ENCODE measurements around the gene ABCF3. TPM values are rescaled to one million over a fixed set of nuclear protein-coding genes. Genes with fewer than 3 reads are reported as not detected.
"Not testable (repeated sequence)": the region's sequence is repeated elsewhere in the genome, so short reads cannot be mapped to it uniquely, and the experiment has no call there.

ABCF3 gene
- polyA plus RNA-seq, 3 donors from 2014 or later: 19.1 to 47.1 (median 28.9) TPM

GRCh38 chr3:184157206-184157605 is 28.8 kb upstream of the ABCF3 start:
- no peak for DNase-seq
- Mint-ChIP-seq H3K4me3 (peak overlapping the region; percentile 94 to 96 (median 95)), H3K27me3 (ENCODE audit: low read depth in 3 of 3) (peaks cover 6 to 11% (median 8%) of the 10 kb centered on the region in 3 donors), H3K4me1 (peaks cover 41 to 48% of the 10 kb centered on the region in 2 donors), H3K27ac (peak overlapping the region in 5 of 6 donors; percentile 10 to 90 (median 83)), H3K36me3 (peaks cover 0 to 4% (median 0%) of the 10 kb centered on the region in 3 donors), H3K9me3 (no peaks in the 10 kb centered on the region)

DNA sequence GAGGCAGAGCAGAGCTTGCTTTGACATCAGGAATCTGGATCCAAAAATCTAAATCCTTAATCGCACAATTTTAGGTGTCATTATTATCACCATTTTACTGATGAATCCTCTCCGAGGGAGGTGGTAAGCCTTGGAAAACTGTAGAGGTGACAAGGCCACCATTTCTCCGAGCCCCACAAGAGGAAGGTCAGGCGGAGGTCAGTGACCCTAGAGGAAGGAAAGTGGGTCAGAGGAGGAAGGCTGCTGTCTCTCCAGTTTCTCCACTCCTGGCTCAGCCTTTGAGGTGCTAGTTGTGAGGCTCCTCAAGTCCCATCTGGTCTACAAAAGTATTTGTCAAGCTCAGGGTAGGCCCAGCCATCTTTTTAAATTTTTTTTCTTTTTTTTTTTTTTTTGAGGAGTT is 27.6 kb upstream of the ABCF3 start:
- Mint-ChIP-seq H3K4me3 (no peak overlapping the region), H3K4me1 (peaks cover 41 to 48% of the 10 kb centered on the region in 2 donors), H3K9me3 (no peaks in the 10 kb centered on the region), H3K27ac (peak overlapping the region in 1 of 6 donors; percentile 51), H3K36me3 (peaks cover 0 to 7% (median 3%) of the 10 kb centered on the region in 3 donors), H3K27me3 (ENCODE audit: low read depth in 3 of 3) (peaks cover 2 to 8% (median 3%) of the 10 kb centered on the region in 3 donors)
- DNase-seq: no peak

- Mint-ChIP-seq H3K4me3 (no peak overlapping the region), H3K4me1 (peaks cover 38 to 55% of the 10 kb centered on the region in 2 donors), H3K27me3 (ENCODE audit: low read depth in 3 of 3) (peaks cover 2 to 6% (median 3%) of the 10 kb centered on the region in 3 donors), H3K9me3 (no peaks in the 10 kb centered on the region), H3K36me3 (peaks cover 0 to 12% (median 9%) of the 10 kb centered on the region in 3 donors), H3K27ac (no peak overlapping the region)
- DNase-seq: no peak
Measured at GRCh38 chr3:184160456-184160855, 25.5 kb upstream of the ABCF3 start.

DNA sequence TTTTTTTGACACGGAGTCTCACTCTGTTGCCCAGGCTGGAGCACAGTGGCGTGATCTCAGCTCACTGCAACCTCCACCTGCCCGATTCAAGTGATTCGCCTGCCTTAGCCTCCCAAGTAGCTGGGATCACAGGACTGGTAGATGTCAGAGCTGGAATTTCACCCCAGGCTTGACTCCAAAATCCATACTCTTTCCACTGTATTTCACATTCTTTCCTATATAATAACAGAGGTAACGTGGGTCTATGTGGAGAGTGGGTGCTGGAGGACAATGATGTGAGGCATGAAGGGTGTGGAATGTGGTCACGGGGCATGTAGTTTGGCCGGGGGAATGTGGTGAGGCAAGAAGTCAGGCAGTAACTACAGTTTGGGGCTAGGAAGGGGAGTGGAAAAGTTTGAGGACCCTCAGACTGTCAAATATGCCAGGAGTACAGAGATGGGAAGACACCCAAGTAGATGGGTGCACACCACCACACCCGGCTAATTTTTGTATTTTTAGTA is 23.4 kb upstream of the ABCF3 start:
- H3K4me3 Mint-ChIP-seq: not testable (repeated sequence)
- H3K4me1 Mint-ChIP-seq: peaks cover 21 to 34% of the 10 kb centered on the region in 2 donors

GRCh38 chr3:184164648-184165330 is 21.2 kb upstream of the ABCF3 start:
- Mint-ChIP-seq H3K4me3 (no peak overlapping the region), H3K4me1 (peaks cover 11 to 24% of the 10 kb centered on the region in 2 donors), H3K27me3 (ENCODE audit: low read depth in 3 of 3) (no peaks in the 10 kb centered on the region), H3K9me3 (no peaks in the 10 kb centered on the region), H3K27ac (no peak overlapping the region), H3K36me3 (peaks cover 0 to 16% (median 9%) of the 10 kb centered on the region in 3 donors)
- no peak for DNase-seq

More for the DNA sequence above, 23.4 kb upstream of the ABCF3 start:
- H3K27ac Mint-ChIP-seq; H3K27me3 Mint-ChIP-seq (ENCODE audit: low read depth in 3 of 3); DNase-seq; H3K9me3 Mint-ChIP-seq: not testable (repeated sequence)
- H3K36me3 Mint-ChIP-seq: peaks cover 0 to 12% (median 9%) of the 10 kb centered on the region in 3 donors

DNA sequence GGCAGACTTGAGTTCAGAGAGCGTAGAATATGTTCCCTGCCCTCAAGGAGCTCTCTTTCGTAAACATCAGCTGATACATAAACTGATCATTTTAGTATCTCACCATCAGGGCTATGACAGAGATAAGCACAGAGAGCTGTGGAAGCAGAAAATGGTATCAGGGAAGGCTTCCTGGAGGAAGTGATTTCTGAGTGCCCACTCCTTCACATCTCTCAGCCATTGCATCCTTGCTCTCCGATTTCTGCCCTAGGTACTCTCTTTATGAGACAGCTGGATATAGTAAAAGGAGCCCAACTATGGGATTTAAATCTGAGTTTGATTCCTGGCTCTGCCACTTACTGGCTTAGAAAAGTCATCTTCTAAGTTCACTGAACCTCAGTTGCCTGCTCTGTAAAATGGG is 20.5 kb upstream of the ABCF3 start:
- Mint-ChIP-seq H3K4me3 (no peak overlapping the region), H3K27ac (no peak overlapping the region), H3K36me3 (peaks cover 0 to 16% (median 9%) of the 10 kb centered on the region in 3 donors), H3K4me1 (peaks cover 5 to 18% of the 10 kb centered on the region in 2 donors), H3K27me3 (ENCODE audit: low read depth in 3 of 3) (no peaks in the 10 kb centered on the region), H3K9me3 (no peaks in the 10 kb centered on the region)
- no peak for DNase-seq

DNA sequence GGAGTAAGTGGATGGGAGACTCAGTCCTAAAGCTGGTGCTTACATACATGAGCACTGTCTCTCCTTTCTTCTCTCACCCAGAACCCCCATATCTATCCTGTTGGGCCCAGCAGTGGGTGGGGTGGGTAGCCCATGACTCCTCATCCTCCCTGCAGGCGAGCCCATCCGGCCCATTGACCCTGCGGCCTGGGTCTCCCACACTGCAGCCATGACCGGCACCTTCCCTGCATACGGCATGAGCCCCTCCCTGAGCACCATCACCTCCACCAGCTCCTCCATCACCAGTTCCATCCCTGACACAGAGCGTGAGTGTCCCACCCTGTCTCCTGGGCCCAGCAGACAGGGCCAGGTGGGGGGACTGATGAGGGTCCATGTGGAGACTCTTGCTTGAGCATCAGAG is 19.3 kb upstream of the ABCF3 start:
- no peak overlapping the region for H3K27ac Mint-ChIP-seq
- peaks cover 0 to 18% (median 16%) of the 10 kb centered on the region in 3 donors for H3K36me3 Mint-ChIP-seq
- no peak for DNase-seq
- peaks cover 2 to 10% of the 10 kb centered on the region in 2 donors for H3K4me1 Mint-ChIP-seq
- H3K9me3 Mint-ChIP-seq: no peaks in the 10 kb centered on the region
- H3K27me3 Mint-ChIP-seq (ENCODE audit: low read depth in 3 of 3): no peaks in the 10 kb centered on the region
- H3K4me3 Mint-ChIP-seq: no peak overlapping the region

- peaks cover 0 to 9% of the 10 kb centered on the region in 2 donors for H3K4me1 Mint-ChIP-seq
- no peaks in the 10 kb centered on the region for H3K9me3 Mint-ChIP-seq
- H3K27ac Mint-ChIP-seq: no peak overlapping the region
- no peak for DNase-seq
- H3K36me3 Mint-ChIP-seq: peaks cover 0 to 16% (median 16%) of the 10 kb centered on the region in 3 donors
- no peaks in the 10 kb centered on the region for H3K27me3 Mint-ChIP-seq (ENCODE audit: low read depth in 3 of 3)
- H3K4me3 Mint-ChIP-seq: no peak overlapping the region
Measured at GRCh38 chr3:184167786-184168185, 18.2 kb upstream of the ABCF3 start.

- H3K27ac Mint-ChIP-seq: no peak overlapping the region
- H3K27me3 Mint-ChIP-seq (ENCODE audit: low read depth in 3 of 3): no peaks in the 10 kb centered on the region
- no peak for DNase-seq
- peaks cover 0 to 19% (median 12%) of the 10 kb centered on the region in 3 donors for H3K36me3 Mint-ChIP-seq
- no peaks in the 10 kb centered on the region for H3K9me3 Mint-ChIP-seq
- H3K4me1 Mint-ChIP-seq: peaks cover 0 to 11% of the 10 kb centered on the region in 2 donors
- H3K4me3 Mint-ChIP-seq: no peak overlapping the region
Measured at GRCh38 chr3:184168363-184169120, 17.5 kb upstream of the ABCF3 start.

GRCh38 chr3:184169896-184170875 is 15.8 kb upstream of the ABCF3 start:
- H3K27ac Mint-ChIP-seq: no peak overlapping the region
- H3K27me3 Mint-ChIP-seq (ENCODE audit: low read depth in 3 of 3): peaks cover 0 to 5% (median 4%) of the 10 kb centered on the region in 3 donors
- H3K36me3 Mint-ChIP-seq: peaks cover 0 to 14% (median 7%) of the 10 kb centered on the region in 3 donors

GRCh38 chr3:184171562-184171961 is 14.4 kb upstream of the ABCF3 start:
- no peak for DNase-seq
- Mint-ChIP-seq H3K27ac (no peak overlapping the region), H3K27me3 (ENCODE audit: low read depth in 3 of 3) (peaks cover 0 to 6% (median 5%) of the 10 kb centered on the region in 3 donors), H3K4me3 (no peak overlapping the region), H3K4me1 (peaks cover 21 to 26% of the 10 kb centered on the region in 2 donors), H3K36me3 (peaks cover 0 to 14% (median 7%) of the 10 kb centered on the region in 3 donors), H3K9me3 (no peaks in the 10 kb centered on the region)

More at GRCh38 chr3:184169896-184170875, 15.8 kb upstream of the ABCF3 start:
- no peak for DNase-seq
- Mint-ChIP-seq H3K4me3 (no peak overlapping the region), H3K9me3 (no peaks in the 10 kb centered on the region), H3K4me1 (peaks cover 7 to 13% of the 10 kb centered on the region in 2 donors)

- no peak for DNase-seq
- Mint-ChIP-seq H3K4me3 (no peak overlapping the region), H3K36me3 (peaks cover 0 to 14% (median 7%) of the 10 kb centered on the region in 3 donors), H3K27me3 (ENCODE audit: low read depth in 3 of 3) (peaks cover 0 to 6% (median 5%) of the 10 kb centered on the region in 3 donors), H3K4me1 (peaks cover 30 to 38% of the 10 kb centered on the region in 2 donors), H3K9me3 (no peaks in the 10 kb centered on the region), H3K27ac (peak overlapping the region in 2 of 6 donors; percentile 13 to 37)
Measured at GRCh38 chr3:184172681-184173373, 13.2 kb upstream of the ABCF3 start.
